HL-60 (cell line): ENCODE measurements around the gene IDH2.

Experiments used
- CTCF ChIP-seq: IDR thresholded peaks from one replicate; pipeline ENCODE4 v1.5.1; 2011; ENCODE audit warnings: low read length, control low read depth, inconsistent platforms; ENCODE audit not compliant: insufficient read depth
- GABPA ChIP-seq: IDR thresholded peaks from 2 replicates; pipeline ENCODE4 v1.6.1; 2012; ENCODE audit warnings: low read depth
- POLR2AphosphoS5 ChIP-seq: IDR thresholded peaks from 2 replicates; pipeline ENCODE4 v1.6.1; 2012; ENCODE audit warnings: low read depth

- TF ChIP-seq CTCF (peak; percentile 19), GABPA (no peak), POLR2AphosphoS5 (no peak)
These were observed 14.7 kb downstream of the IDH2 start for GRCh38 chr15:90087454-90088154.
